HT-29 (cell line): ENCODE results near the gene KRTAP4-3. TPM values are rescaled to one million over a fixed set of nuclear protein-coding genes. Genes with fewer than 3 reads are reported as not detected.
"Not testable (repeated sequence)": the region's sequence is repeated elsewhere in the genome, so short reads cannot be mapped to it uniquely, and the experiment has no call there.

Experiments used
- DNase-seq: peaks from one replicate; pipeline ENCODE4 v3.0.0-alpha.2; 2015; ENCODE audit warnings: low spot score
- total RNA-seq: library from RNA; depleted of rRNA; stranded (reverse); fragments of >200 nt; shearing (Covaris generic); gene quantifications from 2 replicates; pipeline ENCODE4 v1.2.3, GENCODE V29; 2014

KRTAP4-3 gene
- total RNA-seq, 1 experiment from 2014 or later: not detected

DNA sequence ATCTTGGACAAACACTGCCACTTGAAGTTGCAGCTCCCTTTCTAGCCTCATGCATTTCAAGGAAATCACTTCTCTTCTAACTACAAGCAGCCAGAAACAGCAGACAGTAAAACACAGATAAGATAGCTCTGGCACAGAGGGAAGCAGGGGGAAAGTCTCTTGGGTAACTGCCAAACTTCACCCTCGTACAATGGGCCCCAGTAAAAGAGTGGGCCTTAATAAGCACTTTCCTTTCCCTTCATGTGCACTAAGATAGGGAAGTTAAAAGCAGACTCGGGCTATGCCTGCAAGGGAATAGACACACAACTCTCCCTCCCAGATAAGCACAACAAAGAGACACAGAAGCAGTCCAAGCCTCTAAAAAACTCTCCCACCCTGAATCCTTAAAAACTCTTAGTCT lies 14.2 kb downstream of the KRTAP4-3 start:
- no peak for DNase-seq

DNA sequence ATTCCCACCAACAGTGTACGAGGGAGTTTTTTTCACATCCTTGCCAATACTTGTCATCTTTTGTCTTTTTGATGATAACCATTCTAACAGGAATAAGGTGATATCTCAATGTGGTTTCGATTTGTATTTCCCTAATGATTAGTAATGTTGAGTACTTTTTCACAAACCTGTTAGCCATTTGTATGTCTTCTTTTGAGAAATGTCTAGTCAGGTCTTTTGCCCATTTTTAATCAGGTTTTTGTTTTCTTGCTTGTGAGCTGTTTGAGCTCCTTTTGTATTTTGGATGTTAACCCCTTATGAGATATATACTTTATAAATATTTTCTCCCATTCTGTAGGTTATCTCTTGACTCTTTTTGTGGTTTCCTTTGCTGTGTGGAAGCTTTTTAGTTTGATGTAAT lies 16.5 kb downstream of the KRTAP4-3 start:
- no peak for DNase-seq

DNA sequence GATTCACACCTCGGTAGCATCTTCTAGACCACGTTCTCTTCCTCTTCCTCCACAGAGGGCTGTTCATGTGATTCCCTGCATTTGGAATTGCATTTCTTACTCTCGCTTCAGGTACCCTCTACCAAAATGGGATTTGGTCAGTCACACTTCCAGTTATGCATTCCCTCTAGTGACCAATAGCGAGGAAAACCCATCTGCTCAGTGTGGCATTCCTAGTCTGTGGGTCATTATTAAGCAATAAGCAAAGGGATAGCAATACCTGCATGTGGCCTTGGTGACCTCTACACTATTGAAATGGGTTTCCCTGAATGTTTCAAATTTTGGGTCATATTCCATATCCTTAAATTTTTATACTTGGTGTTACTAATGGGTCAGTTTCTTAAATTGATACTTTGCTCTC lies 18.0 kb downstream of the KRTAP4-3 start:
- DNase-seq: no peak

DNA sequence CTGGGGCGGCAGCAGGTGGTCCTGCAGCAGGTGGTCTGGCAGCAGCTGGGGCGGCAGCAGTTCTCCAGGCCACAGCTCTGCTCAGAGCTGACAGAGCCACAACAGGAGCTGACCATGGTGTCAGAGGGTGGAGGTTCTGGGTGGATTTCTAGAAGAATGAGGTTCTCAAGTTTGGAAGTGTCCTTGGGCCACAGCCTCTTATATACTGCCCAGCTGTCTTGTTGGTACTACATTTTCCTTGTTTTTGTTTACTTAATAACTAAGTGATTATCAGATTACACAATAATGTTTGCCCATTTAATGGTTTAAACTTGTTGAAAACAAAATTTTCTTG lies 18.4 kb downstream of the KRTAP4-3 start, which contains the start of gene KRTAP4-5:
KRTAP4-5 (minus strand) TSS at position 174 of the 334 bp plus-strand sequence; CDS start at position 116, 58 bp downstream.
- DNase-seq: no peak

DNA sequence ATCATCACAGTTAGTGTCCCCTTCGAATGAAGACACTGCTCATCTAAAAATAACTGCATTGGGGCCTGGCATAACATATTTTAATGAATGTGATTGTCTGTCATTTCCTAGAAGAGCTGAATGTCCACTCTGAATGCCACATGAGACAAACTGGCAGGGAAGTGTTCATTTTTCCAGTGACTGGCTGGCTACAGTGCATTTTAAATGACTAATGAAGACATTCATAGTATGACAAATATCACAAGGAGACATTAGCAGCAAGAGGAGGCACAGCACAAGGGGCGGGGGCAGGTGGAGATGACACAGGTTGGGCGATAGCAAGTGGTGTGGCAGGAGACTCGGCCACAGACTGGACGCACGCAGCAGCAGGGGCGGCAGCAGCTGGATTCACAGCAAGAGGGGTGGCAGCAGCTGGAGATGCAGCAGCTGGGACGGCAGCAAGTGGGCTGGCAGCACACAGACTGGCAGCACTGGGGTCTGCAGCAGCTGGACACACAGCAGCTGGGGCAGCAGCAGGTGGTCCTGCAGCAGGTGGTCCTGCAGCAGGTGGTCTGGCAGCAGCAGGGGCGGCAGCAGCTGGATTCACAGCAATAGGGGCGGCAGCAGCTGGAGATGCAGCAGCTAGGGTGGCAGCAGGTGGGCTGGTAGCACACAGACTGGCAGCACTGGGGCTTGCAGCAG lies 18.9 kb downstream of the KRTAP4-3 start:
- not testable (repeated sequence) for DNase-seq

DNA sequence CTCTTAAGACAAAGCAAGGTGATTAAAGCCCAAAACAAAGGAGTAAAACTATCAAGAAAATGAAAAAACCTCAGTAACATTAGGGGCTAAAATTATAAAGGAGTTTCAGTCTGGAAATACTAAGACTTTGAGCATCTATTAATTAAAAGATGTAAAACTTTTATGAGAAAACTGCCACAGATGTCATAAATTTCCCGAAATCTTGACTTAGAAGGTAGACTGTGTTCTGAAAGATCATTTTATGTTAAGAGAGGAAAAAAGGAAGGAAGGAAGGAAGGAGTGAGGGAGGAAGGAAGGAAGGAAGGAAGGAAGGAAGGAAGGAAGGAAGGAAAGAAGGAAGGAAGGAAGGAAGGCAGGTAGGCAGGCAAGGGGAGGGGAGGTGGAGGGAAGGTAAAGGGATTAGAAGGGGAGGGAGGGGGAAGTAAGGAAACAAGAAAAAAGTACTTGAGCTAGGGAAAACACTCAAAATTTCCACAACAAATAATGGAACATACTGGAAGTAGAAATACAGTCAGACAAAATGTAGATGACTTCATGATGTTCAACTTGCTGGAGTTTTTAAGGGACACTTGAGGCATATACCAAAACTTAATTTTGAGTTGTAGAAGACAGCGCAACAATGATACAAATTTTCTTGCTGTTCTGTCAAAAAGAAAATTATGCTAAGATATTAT lies 20.4 kb downstream of the KRTAP4-3 start:
- DNase-seq: no peak

DNA sequence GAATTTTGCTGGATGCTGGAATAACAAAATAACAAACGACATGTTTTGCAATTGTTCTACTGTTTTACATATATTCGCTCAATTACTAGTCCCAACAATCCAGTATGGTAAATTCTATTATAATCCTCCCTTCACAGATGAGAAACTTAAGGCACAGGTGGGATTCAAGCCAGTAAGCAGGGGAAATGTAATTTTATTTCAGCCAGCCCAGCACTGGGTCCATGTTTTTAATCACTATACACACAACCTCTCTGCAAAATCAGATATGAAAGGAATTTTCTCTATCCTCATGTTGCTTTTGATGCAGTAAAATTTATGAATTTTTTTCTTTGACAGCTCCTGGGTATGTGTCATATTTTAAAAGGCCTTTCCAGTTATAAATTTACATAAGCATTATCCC lies 22.8 kb downstream of the KRTAP4-3 start:
- no peak for DNase-seq

DNA sequence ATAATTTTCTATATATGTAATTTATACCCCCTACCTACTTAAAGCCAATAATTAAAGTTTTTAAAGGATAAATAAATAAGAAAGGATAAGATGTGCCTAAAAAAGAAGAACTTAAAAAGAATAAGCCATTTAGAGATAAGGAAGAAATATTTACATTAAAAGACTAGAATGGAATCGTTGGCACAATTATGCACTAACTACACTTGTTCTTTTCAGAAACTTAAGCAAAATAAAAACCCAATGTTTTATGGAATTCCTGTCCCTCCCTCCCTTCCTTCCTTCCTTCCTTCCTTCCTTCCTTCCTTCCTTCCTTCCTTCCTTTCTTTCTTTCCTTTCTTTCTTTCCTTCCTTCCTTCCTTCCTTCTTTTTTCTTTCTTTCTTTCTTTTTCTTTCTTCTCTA lies 23.2 kb downstream of the KRTAP4-3 start:
- no peak for DNase-seq

DNA sequence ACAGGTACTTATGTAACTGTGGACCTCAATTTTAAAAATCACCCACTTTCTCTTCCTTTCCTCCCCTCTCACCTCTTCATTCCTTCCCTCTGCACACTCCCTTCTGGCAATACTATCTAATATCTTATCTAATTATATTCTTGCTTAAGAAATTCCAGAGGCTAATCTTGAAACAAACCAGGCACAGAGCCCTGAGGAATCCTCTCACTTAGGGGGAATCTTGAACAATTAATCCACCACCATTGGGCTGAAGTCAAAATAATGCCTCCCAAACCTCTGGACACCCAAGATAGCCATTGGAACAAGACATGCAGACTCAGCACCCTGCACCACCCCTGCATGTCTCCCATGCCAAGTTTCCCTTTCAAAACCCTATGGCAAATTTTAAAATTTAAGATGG lies 26.7 kb downstream of the KRTAP4-3 start:
- no peak for DNase-seq

DNA sequence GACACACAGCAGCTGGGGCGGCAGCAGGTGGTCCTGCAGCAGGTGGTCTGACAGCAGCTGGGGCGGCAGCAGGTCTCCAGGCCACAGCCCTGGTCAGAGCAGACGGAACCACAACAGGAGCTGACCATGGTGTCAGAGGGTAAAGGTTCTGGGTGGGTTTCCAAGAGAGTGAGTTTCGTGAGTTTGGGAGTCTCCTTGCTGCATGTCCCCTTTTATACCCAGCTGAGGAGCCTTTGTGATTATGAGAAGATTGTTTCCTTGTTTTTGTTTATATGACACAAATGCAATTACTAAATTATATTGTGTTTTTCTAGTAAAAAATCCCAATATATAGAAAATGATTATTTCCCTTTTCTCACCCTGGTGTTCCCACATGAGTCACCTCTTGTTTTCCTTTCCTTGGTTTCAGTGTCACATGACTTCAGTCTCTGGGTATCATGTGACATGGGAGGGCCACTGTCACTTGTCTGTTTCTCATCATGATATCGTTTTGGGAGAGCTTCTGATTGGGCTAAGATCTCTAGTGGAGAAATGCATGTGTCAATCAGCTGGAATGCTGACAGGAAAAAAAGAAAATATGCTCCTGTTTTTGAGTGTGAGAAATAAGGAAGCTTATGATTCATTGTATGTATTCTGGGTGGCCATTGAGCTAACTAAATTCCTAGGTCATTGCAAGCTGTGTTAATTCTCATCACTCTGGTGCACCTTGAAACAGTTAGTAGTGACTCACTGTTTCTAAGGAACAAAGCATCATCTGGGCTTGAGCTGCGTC lies 27.5 kb downstream of the KRTAP4-3 start, which contains the start of gene KRTAP4-6:
KRTAP4-6 (minus strand) TSS at position 185 of the 772 bp plus-strand sequence; CDS start at position 128, 57 bp downstream.
- DNase-seq: no peak

DNA sequence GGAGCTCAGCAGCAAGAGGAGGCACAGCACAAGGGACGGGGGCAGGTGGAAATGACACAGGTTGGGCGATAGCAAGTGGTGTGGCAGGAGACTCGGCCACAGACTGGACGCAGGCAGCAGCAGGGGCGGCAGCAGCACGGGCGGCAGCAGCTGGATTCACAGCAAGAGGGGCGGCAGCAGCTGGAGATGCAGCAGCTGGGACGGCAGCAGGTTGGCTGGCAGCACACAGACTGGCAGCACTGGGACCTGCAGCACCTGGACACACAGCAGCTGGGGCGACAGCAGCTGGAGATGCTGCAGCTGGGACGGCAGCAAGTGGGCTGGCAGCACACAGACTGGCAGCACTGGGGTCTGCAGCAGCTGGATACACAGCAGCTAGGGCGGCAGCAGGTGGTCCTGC lies 28.2 kb downstream of the KRTAP4-3 start:
- not testable (repeated sequence) for DNase-seq

DNA sequence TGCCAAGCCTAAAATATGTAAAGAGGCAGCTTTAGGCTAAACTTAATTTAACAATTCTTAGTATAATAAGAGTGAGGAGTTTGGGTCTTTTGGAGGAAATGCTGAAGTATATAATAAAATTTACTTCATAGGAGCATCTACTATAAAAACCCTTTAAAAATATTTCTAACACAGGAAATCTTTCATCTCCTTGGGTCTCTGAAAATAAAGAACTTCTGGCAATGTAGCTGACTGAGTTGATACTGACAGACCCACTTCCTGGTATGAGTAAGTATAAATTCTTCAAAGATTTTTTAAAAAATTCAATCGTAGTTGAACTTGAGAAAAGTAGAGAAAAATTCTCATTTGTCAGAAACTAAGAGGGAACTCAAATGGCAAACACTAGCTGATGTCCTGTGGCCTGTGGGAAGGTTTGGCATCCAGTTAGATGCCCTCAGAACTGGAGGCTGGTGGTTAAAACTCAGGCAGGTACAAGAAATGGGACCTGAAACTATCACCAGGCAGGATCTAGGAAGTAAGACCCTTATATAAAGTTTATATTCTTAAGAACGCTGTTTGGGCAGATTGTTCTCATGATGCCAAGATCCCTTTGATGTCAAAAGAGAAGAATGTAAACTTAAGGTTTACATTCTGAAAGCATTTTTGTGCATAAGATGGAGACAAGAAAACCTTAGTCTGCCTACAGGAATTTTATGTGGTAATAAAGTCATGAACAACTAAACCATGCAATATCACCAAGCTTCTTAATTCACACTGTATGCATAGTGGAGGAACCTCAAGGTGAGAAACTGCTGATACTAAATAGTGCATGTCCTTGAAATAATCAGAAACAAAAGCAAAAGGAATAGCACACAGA lies 33.9 kb downstream of the KRTAP4-3 start:
- DNase-seq: no peak

DNA sequence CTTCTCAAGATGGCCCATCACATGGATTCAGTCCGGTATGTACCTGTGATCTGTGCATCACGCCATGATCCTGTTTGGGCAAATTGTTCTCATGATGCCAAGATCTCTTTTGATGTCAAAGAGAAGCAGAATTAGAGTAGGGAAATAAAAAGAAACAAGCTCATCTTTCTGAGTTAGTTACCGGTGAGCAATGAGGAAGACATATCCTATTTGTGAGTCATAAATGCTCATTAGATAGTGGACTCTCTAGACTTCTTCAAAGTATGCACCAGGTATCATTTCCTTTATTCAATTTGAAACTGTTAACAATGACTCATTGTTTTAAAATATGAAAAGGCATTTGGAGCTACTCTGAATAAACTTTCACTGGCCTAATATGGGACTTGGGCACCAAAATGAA lies 36.0 kb downstream of the KRTAP4-3 start:
- DNase-seq: no peak

DNA sequence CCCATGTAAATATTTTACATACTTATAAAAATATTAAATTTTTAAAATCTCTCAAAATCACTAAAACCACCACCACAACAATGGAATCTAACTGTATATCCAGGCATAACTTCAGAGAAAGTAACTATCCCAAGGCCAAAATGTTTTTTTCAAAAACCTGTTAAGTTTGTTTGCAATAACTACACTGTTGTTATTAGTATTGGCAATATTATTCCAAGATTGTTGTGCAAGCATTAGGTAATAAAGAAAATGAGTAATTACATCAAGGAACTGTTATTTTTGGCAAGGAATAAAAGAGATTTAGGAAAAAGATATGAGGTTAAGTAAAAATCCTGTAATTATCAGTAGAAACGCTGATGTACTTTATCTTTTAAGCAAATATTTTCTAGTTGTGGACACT lies 40.6 kb downstream of the KRTAP4-3 start:
- no peak for DNase-seq

DNA sequence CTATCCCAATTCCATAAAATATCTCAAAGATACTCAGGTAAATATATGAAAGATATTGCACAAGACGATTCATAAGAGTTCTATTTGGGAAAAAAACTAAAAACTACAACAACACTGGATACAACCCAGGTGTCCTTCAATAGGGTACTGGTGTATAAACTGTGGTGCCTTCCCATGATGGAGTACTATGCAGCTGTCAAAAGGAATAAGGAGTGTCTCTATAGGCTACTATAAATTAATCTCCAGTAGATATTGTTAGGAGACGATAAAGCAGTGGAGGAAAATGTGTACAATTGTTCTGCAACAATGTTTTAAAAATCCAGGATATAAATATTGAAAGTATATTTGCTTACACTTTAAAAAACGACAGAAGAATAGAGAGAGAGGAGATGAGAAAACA lies 41.6 kb downstream of the KRTAP4-3 start:
- no peak for DNase-seq

DNA sequence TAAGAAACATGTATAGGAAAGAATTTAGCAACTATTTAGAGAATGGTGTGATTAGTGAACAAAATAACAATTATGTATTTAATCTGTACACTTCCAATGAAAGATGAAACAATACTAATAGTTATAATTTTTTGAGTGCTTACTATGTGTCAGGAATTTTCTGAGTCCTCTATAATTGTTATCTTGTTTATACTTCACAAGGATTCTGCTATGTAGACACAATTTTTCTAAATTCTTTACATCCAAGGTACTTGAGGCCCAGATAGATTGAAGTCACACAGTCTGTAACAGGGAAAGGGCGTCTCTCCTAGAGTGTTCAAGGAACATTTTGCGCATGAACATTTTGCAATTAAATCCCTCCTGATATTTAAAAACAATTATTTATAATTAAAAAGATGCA lies 43.0 kb downstream of the KRTAP4-3 start:
- no peak for DNase-seq

DNA sequence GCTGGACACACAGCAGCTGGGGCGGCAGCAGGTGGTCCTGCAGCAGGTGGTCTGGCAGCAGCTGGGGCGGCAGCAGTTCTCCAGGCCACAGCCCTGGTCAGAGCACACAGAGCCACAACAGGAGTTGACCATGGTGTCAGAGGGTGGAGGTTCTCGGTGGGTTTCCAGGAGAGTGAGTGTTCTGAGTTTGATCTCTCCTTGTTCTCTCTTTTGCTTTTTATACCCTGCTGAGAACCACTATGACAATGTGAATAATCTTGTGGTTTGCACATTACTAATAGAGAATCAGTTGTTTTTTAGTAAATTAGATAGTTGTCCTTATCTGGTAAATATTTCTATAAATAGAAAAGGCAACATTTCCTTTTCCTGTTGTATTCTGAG lies 44.0 kb downstream of the KRTAP4-3 start, which contains the start of gene KRTAP4-12:
KRTAP4-12 (minus strand) TSS at position 192 of the 381 bp plus-strand sequence; CDS start at position 132, 60 bp downstream.
- DNase-seq: not testable (repeated sequence)

DNA sequence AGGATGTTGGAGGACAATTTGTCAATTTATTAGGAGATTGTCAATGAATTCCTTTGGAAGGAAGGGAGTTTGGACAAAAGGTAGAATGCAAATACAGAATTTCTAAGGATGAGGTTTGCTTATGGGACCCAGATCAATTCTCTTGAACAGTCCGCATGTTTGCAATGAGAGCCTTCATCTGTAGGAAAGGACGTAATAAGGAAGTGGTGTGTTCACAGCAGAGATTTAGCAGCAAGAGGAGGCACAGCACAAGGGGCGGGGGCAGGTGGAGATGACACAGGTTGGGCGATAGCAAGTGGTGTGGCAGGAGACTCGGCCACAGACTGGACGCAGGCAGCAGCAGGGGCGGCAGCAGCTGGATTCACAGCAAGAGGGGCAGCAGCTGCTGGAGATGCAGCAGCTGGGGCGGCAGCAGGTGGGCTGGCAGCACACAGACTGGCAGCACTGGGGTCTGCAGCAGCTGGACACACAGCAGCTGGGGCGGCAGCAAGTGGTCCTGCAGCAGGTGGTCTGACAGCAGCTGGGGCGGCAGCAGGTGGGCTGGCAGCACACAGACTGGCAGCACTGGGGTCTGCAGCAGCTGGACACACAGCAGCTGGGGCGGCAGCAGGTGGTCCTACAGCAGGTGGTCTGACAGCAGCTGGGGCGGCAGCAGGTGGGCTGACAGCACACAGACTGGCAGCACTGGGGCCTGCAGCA lies 44.6 kb downstream of the KRTAP4-3 start:
- DNase-seq: not testable (repeated sequence)

DNA sequence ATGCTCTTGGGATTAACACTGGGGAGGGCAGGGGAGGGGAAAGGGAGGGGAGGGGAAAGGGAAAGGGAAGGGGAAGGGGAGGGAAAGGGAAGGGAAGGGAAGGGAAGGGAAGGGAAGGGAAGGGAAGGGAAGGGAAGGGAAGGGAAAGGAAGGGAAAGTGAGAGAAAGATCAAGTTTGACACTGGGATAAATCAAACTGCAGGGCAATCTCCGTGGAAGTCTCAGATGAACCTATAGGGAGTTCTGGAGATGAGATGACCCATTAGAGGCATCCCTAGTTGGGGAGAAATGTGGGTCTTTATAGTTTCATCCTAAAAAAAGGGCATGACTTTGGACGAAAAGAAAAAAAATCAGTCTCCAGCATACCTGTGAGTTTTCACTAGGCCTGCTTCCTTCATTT lies 46.3 kb downstream of the KRTAP4-3 start:
- DNase-seq: no peak
